ENCODE measurements around the gene GIT2.

Gene GIT2

DNA sequence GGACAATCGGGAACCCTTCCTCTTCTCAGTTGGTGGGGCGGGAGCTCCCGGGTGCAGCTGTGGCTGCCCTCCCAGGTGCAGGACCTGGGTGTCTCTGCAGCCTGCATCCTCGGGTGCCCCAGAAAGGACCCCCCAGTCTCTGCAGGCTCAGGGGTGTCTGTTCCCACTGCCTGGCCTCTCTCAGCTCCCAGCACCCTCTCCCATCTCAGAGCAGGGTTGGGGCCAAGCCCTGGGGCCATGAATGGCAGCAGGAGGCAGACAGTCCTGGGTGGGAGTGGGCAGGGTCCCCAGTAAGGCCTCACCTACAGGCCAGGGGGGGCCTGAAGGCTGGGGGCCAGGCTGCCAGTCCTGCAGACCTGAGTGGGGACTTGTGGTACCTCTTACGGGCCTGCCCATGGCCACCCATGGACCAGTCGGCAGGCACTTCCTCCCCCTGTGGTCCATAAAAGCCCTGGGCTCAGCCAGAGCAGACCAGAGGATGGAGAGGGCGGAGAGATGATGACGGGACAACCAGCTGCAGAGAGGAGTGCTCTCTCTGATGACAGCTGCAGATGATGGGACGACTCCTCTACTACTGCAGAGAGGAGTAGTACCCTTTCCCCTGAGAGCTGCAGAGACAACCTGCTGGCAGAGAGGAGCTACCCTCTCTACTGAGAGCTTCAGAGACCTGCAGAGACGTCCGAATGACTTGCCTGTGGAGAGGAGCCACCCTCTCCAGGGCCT is 69.5 kb downstream of the GIT2 start:
- Histone ChIP-seq H3K36me3 (peaks cover 97% of the 10 kb centered on the region), H3K9me3 (no peaks in the 10 kb centered on the region), H3K4me3 (ENCODE audit: low read depth in 1 of 2, low read length in 1 of 2) (no peak overlapping the region), H3K27me3 (no peaks in the 10 kb centered on the region), H3K4me1 (ENCODE audit: control insufficient read depth in 1 of 2, insufficient read depth in 1 of 2, low read depth in 1 of 2, low read length in 1 of 2) (no peaks in the 10 kb centered on the region), H3K27ac (no peak overlapping the region)
- TF ChIP-seq, protein P1, sequence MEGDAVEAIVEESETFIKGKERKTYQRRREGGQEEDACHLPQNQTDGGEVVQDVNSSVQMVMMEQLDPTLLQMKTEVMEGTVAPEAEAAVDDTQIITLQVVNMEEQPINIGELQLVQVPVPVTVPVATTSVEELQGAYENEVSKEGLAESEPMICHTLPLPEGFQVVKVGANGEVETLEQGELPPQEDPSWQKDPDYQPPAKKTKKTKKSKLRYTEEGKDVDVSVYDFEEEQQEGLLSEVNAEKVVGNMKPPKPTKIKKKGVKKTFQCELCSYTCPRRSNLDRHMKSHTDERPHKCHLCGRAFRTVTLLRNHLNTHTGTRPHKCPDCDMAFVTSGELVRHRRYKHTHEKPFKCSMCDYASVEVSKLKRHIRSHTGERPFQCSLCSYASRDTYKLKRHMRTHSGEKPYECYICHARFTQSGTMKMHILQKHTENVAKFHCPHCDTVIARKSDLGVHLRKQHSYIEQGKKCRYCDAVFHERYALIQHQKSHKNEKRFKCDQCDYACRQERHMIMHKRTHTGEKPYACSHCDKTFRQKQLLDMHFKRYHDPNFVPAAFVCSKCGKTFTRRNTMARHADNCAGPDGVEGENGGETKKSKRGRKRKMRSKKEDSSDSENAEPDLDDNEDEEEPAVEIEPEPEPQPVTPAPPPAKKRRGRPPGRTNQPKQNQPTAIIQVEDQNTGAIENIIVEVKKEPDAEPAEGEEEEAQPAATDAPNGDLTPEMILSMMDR (IDR thresholded peaks at IDR 0.05) = no peak

DNA sequence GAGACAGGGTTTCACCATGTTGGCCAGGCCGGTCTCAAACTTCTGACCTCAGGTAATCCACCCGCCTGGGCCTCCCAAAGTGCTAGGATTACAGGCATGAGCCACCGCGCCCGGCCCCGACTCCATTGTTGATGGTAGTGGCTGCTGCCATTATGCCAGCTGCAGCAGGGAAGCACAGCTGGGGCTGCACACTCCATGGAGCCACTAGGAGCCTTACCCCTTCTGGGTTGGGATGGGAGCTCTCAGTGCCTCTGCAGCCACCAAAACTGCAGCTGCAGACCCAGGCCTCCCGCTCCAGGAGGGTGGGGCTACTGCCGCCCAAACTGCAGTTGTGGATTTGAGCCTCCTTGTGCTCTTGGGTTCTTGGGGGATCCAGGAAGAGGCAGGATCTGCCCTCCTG is 70.2 kb downstream of the GIT2 start:
- no peak overlapping the region for H3K27ac ChIP-seq
- H3K4me1 ChIP-seq (ENCODE audit: control insufficient read depth in 1 of 2, insufficient read depth in 1 of 2, low read depth in 1 of 2, low read length in 1 of 2) = no peaks in the 10 kb centered on the region
- peaks cover 97% of the 10 kb centered on the region for H3K36me3 ChIP-seq
- H3K27me3 ChIP-seq = no peaks in the 10 kb centered on the region
- no peak overlapping the region for H3K4me3 ChIP-seq (ENCODE audit: low read depth in 1 of 2, low read length in 1 of 2)
- H3K9me3 ChIP-seq = no peaks in the 10 kb centered on the region
- TF ChIP-seq, protein P1 (IDR thresholded peaks at IDR 0.05) = no peak

DNA sequence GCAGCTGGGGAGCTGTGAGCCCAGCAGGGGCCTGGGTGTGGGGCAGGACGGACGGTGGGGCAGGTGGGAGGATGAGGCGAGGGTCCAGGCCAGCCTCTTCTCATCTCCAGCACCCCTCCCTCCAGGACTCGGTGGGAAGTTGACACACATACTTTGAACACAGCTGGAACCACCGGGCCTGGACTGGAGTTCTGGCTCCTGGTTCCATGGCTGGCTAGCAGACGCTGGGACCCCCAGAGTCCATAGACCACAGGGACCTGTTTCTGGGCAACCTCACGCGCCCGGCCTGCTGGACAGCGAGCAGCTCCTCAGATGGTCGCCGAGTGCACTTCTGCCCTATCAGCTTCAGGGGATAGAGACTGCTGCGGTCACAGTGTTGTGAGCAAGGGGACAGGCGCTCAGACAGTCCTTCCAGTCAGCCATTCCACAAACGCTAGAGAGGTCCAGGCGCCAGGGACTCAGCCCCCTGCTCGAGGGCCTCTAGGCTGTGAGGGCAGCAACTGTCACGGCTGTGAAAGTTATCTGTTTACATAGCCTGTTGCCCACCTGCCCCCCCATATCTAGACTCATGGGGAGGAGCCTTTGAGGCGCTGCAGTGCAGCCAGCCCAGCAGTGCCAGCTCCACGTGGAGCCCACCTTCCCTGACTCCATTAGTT is 70.9 kb downstream of the GIT2 start:
- H3K4me3 ChIP-seq (ENCODE audit: low read depth in 1 of 2, low read length in 1 of 2) = no peak overlapping the region
- no peak overlapping the region for H3K27ac ChIP-seq
- TF ChIP-seq, protein P1 (IDR thresholded peaks at IDR 0.05) = no peak
- H3K36me3 ChIP-seq = peaks cover 97% of the 10 kb centered on the region
- no peaks in the 10 kb centered on the region for H3K4me1 ChIP-seq (ENCODE audit: control insufficient read depth in 1 of 2, insufficient read depth in 1 of 2, low read depth in 1 of 2, low read length in 1 of 2)
- no peaks in the 10 kb centered on the region for H3K27me3 ChIP-seq
- no peaks in the 10 kb centered on the region for H3K9me3 ChIP-seq

DNA sequence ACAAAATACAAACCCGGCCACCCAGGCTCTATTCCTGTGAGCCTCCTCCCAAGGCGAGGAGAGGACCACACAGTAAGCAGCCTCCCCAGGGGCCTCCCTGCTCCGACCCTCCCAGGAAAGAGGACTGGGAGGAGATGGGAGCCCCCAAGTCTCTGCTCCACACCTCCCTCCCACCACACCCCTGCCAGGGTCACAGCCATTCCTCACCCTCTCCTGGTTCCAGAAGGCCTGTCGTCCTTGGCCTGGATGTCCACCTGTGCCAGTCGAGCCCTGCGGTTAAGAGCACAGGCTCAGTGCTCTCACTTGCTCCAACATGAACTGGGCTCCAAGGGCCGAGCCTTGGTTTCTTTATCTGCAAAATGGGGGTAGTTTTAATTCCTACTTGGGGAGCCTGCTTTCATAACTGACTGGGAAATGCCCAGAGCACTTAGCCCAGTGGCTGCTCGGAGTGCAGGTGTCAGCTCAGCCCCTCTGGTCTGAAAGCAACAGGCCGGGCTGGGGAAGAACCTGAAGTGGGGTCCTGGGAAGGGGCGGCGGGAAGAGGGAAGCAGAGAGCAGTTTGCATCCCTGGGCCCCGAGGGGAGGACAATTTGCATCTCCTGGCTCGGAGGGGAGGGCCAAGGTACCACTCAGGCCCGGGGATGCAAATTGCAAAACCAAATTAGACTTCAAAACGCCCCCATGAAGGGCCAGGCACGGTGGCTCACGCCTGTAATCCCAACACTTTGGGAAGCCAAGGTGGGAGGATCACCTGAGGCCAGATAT is 72.5 kb downstream of the GIT2 start:
- TF ChIP-seq, protein P1 (IDR thresholded peaks at IDR 0.05) = no peak
- Histone ChIP-seq H3K36me3 (peaks cover 97% of the 10 kb centered on the region), H3K4me1 (ENCODE audit: control insufficient read depth in 1 of 2, insufficient read depth in 1 of 2, low read depth in 1 of 2, low read length in 1 of 2) (no peaks in the 10 kb centered on the region)

DNA sequence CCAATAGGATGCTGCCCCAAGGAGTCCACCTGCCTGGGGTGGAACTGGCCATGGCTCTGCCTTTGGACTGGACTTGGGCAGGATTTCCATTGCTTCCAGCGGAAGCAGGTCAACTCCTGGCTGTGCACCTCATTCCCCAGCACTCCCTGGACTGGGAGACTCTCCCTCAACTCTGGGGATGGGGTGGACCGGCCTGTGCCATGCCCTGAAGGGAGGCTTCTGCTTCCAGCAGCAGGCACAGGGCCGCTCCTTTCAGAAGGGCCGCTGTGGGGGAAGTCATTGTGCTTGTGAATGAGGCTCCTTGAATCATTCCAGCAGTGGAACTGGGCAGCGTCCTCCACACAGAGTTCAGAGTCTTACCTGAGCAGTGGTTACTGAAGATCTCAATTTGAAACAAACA is 73.1 kb downstream of the GIT2 start:
- TF ChIP-seq, protein P1 (IDR thresholded peaks at IDR 0.05) = no peak
- H3K9me3 ChIP-seq = no peaks in the 10 kb centered on the region
- no peak overlapping the region for H3K27ac ChIP-seq
- H3K27me3 ChIP-seq = no peaks in the 10 kb centered on the region
- H3K36me3 ChIP-seq = peaks cover 97% of the 10 kb centered on the region
- no peaks in the 10 kb centered on the region for H3K4me1 ChIP-seq (ENCODE audit: control insufficient read depth in 1 of 2, insufficient read depth in 1 of 2, low read depth in 1 of 2, low read length in 1 of 2)
- H3K4me3 ChIP-seq (ENCODE audit: low read depth in 1 of 2, low read length in 1 of 2) = no peak overlapping the region

More for the DNA sequence above, 72.5 kb downstream of the GIT2 start:
- H3K27me3 ChIP-seq = no peaks in the 10 kb centered on the region
- H3K9me3 ChIP-seq = no peaks in the 10 kb centered on the region
- no peak overlapping the region for H3K4me3 ChIP-seq (ENCODE audit: low read depth in 1 of 2, low read length in 1 of 2)
- no peak overlapping the region for H3K27ac ChIP-seq

Data from neutrophil (primary cell).